Smooth muscle cell (in vitro differentiated cells): ENCODE results near the gene STAM2. TPM values are rescaled to one million over a fixed set of nuclear protein-coding genes. Genes with fewer than 3 reads are reported as not detected.

Source experiments
- DNase-seq: peaks from one replicate; lab custom pipeline; 2025; ENCODE audit not compliant: unreplicated experiment; lab: John Stamatoyannopoulos, UW
- H2AFZ ChIP-seq: fragments of 200-600 bp; sonication (generic); 2 replicates; pipeline ENCODE4 v1.6.0; 2016; ENCODE audit warnings: antibody characterized with exemption, low read depth, mild to moderate bottlenecking
- H3F3A ChIP-seq: fragments of 200-600 bp; sonication (generic); 2 replicates; pipeline ENCODE4 v1.6.0; 2017; ENCODE audit warnings: antibody characterized with exemption, low read depth
- H3K27ac ChIP-seq: fragments of 200-600 bp; sonication (generic); 2 replicates; pipeline ENCODE4 v1.5.1; 2016; ENCODE audit warnings: low read depth, mild to moderate bottlenecking
- H3K27me3 ChIP-seq: fragments of 200-600 bp; sonication (generic); 2 replicates; pipeline ENCODE4 v1.6.1; 2016; ENCODE audit warnings: low read depth, mild to moderate bottlenecking
- H3K36me3 ChIP-seq: fragments of 200-600 bp; sonication (generic); 2 replicates; pipeline ENCODE4 v1.5.1; 2016; ENCODE audit warnings: low read depth
- H3K4me1 ChIP-seq: fragments of 200-600 bp; sonication (generic); 2 replicates; pipeline ENCODE4 v1.5.1; 2016; ENCODE audit warnings: low read depth
- H3K4me2 ChIP-seq: fragments of 200-600 bp; sonication (generic); 2 replicates; pipeline ENCODE4 v1.6.0; 2016; ENCODE audit warnings: mild to moderate bottlenecking
- H3K4me3 ChIP-seq: fragments of 200-600 bp; sonication (generic); 2 replicates; pipeline ENCODE4 v1.5.1; 2016; ENCODE audit warnings: mild to moderate bottlenecking
- H3K79me2 ChIP-seq: fragments of 200-600 bp; sonication (generic); 2 replicates; pipeline ENCODE4 v1.6.0; 2016; ENCODE audit warnings: low read depth, mild to moderate bottlenecking
- H3K9ac ChIP-seq: fragments of 200-600 bp; sonication (generic); 2 replicates; pipeline ENCODE4 v1.6.0; 2016; ENCODE audit warnings: low read depth
- H3K9me3 ChIP-seq: fragments of 200-600 bp; sonication (generic); replicated peaks from 2 replicates; pipeline ENCODE4 v1.5.1; 2016; ENCODE audit warnings: low read depth
- H4K20me1 ChIP-seq: fragments of 200-600 bp; sonication (generic); 2 replicates; pipeline ENCODE4 v1.6.0; 2016; ENCODE audit warnings: low read depth
- WGBS: methylation state at CpG from one replicate; pipeline ENCODE4 v1.1.7; 2016; ENCODE audit warnings: low lambda C conversion rate; 5-methylcytosine and 5-hydroxymethylcytosine counted together
- polyA plus RNA-seq: library from polyadenylated mRNA; unstranded; fragments of >200 nt; fragmentation: Nextera tagmentation; extraction: Ambion mirVana; gene quantifications from 2 replicates; pipeline ENCODE4 v1.2.1, GENCODE V29; 2016
- total RNA-seq: library from RNA; depleted of rRNA; stranded (reverse); fragments of >200 nt; gene quantifications from 2 replicates; pipeline ENCODE4 v1.2.3, GENCODE V29; 2014
- TF ChIP-seq, protein P1 (sequence below): fragments of 200-600 bp; sonication (generic); IDR thresholded peaks from 2 replicates; pipeline ENCODE4 v1.5.1; 2017; ENCODE audit warnings: borderline replicate concordance, mild to moderate bottlenecking, antibody characterized with exemption; ENCODE audit not compliant: insufficient read depth, poor library complexity, severe bottlenecking

Gene STAM2
- total and polyA plus RNA-seq, 2 experiments from 2014 or later, result 12.2 to 58.2 TPM

DNA sequence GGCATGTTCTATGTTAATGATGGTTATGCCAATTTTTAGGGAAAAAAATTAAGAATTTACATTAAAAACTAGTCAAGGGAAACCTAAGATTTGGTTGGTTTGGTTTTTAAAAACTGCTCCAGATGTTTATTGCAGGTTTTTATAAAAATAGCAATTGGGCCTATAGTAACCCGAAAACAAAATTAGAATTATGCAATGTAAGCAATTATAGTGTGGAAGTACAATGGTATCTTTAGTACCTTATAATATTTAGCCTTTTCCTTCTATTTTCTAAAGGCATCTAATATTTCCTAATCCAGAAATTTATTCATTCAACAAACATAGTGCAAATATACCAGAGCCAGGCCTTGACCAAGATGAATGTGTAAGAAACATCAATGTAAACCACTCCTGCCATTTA lies 104.0 kb downstream of the STAM2 start:
- no peaks in the 10 kb centered on the region for H3K79me2 ChIP-seq
- H3K9ac ChIP-seq, result no peak overlapping the region
- H2AFZ ChIP-seq, result no peak overlapping the region
- WGBS, result 100% methylated on average over 1 of the region's 1 CpG
- no peaks in the 10 kb centered on the region for H3K27me3 ChIP-seq
- no peaks in the 10 kb centered on the region for H3K36me3 ChIP-seq
- H3K4me1 ChIP-seq, result peaks cover 4% of the 10 kb centered on the region
- no peak overlapping the region for H3K4me2 ChIP-seq
- H3K27ac ChIP-seq, result no peak overlapping the region
- H4K20me1 ChIP-seq, result no peaks in the 10 kb centered on the region
- H3K4me3 ChIP-seq, result no peak overlapping the region
- TF ChIP-seq, protein P1, sequence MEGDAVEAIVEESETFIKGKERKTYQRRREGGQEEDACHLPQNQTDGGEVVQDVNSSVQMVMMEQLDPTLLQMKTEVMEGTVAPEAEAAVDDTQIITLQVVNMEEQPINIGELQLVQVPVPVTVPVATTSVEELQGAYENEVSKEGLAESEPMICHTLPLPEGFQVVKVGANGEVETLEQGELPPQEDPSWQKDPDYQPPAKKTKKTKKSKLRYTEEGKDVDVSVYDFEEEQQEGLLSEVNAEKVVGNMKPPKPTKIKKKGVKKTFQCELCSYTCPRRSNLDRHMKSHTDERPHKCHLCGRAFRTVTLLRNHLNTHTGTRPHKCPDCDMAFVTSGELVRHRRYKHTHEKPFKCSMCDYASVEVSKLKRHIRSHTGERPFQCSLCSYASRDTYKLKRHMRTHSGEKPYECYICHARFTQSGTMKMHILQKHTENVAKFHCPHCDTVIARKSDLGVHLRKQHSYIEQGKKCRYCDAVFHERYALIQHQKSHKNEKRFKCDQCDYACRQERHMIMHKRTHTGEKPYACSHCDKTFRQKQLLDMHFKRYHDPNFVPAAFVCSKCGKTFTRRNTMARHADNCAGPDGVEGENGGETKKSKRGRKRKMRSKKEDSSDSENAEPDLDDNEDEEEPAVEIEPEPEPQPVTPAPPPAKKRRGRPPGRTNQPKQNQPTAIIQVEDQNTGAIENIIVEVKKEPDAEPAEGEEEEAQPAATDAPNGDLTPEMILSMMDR, result no peak
- DNase-seq, result no peak
- H3K9me3 ChIP-seq, result no peaks in the 10 kb centered on the region
- H3F3A ChIP-seq, result no peaks in the 10 kb centered on the region

DNA sequence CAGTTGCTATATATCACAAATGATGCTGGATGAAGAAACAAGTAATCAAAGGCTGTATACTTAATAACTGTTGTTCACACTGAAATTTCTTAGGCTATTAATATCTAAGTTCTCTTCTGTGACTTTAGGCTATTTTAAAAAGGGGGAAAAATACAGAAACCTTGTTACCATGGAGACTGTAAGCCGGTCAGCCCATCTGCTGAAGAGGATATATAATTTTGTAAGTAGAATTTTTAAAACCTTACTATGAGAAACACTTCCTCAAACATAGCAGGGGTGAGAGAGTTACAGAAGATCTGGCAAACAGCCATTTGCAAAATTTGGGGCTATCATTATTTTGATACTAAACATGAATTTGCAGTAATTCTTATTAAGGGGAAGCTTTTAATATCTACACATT lies 104.5 kb downstream of the STAM2 start:
- H3K27me3 ChIP-seq, result no peaks in the 10 kb centered on the region
- H3K79me2 ChIP-seq, result no peaks in the 10 kb centered on the region
- H3K4me1 ChIP-seq, result peaks cover 4% of the 10 kb centered on the region
- H3K4me2 ChIP-seq, result no peak overlapping the region
- no peaks in the 10 kb centered on the region for H3K36me3 ChIP-seq
- H3K27ac ChIP-seq, result no peak overlapping the region
- no peaks in the 10 kb centered on the region for H3F3A ChIP-seq
- no peaks in the 10 kb centered on the region for H4K20me1 ChIP-seq
- H3K4me3 ChIP-seq, result no peak overlapping the region
- H3K9ac ChIP-seq, result no peak overlapping the region
- TF ChIP-seq, protein P1, result no peak
- no peak for DNase-seq
- H2AFZ ChIP-seq, result no peak overlapping the region
- WGBS, result 82% methylated on average over 1 of the region's 1 CpG
- no peaks in the 10 kb centered on the region for H3K9me3 ChIP-seq

DNA sequence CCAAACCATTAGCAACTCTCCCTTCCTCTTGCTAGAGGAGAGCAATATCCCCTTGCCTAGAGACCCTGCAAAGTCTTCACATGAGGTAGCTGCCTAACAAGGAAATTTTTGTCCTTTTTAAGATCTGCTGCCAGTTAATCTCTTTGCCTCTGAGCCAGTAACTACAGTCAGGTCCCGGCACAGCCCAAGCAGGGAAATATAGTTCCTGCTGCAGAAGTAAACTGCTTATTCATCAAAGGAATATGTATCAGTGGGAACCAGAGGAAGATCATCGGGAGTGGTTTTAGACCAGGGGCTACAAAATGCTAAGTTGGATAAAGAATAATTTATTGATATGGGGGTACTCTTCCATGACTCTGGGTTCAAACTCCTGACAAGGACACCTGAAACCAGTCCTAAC lies 107.3 kb downstream of the STAM2 start:
- Histone ChIP-seq H3K4me2 (no peak overlapping the region), H4K20me1 (no peaks in the 10 kb centered on the region), H3K4me3 (no peak overlapping the region), H3K27ac (no peak overlapping the region), H3K36me3 (no peaks in the 10 kb centered on the region), H3K27me3 (no peaks in the 10 kb centered on the region), H2AFZ (no peak overlapping the region), H3F3A (no peaks in the 10 kb centered on the region), H3K79me2 (no peaks in the 10 kb centered on the region), H3K4me1 (peaks cover 8% of the 10 kb centered on the region), H3K9me3 (no peaks in the 10 kb centered on the region), H3K9ac (no peak overlapping the region)
- TF ChIP-seq, protein P1, result no peak
- 56% methylated on average over 2 of the region's 2 CpGs for WGBS
- DNase-seq, result no peak

DNA sequence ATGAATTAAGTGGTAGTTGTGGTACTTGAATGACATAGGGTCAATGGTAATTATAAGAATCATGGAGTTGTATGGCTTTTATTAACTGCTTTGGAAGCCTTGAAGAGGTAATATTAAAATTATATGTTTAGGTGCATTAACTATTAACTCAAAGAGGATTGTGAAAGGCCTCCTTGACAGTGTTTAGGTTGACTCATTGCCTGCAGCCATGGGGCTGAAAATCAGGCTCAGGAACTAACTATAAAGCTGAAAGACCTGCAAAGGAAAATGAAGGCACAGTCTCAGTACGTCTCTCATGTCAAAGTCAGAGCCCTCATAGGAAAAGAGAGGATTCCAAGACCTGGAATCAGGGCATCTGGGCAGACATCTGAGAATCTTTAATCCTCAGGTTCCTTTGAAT lies 107.7 kb downstream of the STAM2 start:
- no peaks in the 10 kb centered on the region for H3K27me3 ChIP-seq
- no peaks in the 10 kb centered on the region for H3K79me2 ChIP-seq
- no peaks in the 10 kb centered on the region for H3K9me3 ChIP-seq
- WGBS, result 72% methylated on average over 1 of the region's 1 CpG
- DNase-seq, result no peak
- peaks cover 8% of the 10 kb centered on the region for H3K4me1 ChIP-seq
- H3K4me3 ChIP-seq, result no peak overlapping the region
- no peak overlapping the region for H3K4me2 ChIP-seq
- H2AFZ ChIP-seq, result no peak overlapping the region
- TF ChIP-seq, protein P1, result no peak
- no peak overlapping the region for H3K27ac ChIP-seq
- no peaks in the 10 kb centered on the region for H3K36me3 ChIP-seq
- H3K9ac ChIP-seq, result no peak overlapping the region
- no peaks in the 10 kb centered on the region for H3F3A ChIP-seq
- H4K20me1 ChIP-seq, result no peaks in the 10 kb centered on the region
